ENCODE results near the gene ADH4.

DNA sequence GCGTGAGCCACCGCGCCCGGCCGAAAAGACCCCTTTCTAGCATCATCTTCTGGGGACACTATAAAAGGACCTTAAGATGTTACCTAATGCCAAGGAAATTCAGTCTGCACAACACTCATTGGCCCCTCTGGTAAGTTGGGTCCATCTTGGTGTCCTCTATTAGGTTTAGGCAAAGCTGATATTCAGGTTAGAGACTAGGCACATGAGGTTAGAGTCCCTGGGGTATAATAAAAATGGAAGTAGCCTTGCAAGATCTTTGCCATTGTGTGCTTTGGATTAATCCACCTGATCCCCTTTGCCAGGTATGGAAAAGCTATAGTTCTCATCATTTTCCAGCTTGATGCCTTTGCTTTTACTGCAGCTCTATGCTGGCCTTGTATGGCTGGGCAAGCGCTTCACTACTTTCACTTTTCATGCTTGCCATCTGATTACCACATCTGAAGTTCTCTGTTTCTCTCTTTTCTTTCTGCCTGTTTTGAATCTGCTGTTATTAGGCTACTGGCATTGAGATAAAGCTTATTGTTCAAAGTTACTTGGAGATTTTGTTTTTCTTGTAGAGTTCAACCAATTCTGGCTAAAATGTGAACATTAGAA lies 5.4 kb upstream of the ADH4 start:
- TF ChIP-seq, protein P1, sequence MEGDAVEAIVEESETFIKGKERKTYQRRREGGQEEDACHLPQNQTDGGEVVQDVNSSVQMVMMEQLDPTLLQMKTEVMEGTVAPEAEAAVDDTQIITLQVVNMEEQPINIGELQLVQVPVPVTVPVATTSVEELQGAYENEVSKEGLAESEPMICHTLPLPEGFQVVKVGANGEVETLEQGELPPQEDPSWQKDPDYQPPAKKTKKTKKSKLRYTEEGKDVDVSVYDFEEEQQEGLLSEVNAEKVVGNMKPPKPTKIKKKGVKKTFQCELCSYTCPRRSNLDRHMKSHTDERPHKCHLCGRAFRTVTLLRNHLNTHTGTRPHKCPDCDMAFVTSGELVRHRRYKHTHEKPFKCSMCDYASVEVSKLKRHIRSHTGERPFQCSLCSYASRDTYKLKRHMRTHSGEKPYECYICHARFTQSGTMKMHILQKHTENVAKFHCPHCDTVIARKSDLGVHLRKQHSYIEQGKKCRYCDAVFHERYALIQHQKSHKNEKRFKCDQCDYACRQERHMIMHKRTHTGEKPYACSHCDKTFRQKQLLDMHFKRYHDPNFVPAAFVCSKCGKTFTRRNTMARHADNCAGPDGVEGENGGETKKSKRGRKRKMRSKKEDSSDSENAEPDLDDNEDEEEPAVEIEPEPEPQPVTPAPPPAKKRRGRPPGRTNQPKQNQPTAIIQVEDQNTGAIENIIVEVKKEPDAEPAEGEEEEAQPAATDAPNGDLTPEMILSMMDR (optimal IDR thresholded peaks at IDR 0.05 in 1 of 3, IDR thresholded peaks at IDR 0.05 in 1 of 3, conservative IDR thresholded peaks at IDR 0.05 in 1 of 3; ENCODE audit: extremely low read depth in 1 of 3, insufficient read depth in 2 of 3, low read length in 3 of 3), result no peak
- TF ChIP-seq EZH2 (IDR thresholded peaks at IDR 0.05; ENCODE audit: low read length), result no peak
